Glutamatergic neuron (in vitro differentiated cells): ENCODE measurements around the gene UQCRC1. TPM values are rescaled to one million over a fixed set of nuclear protein-coding genes. Genes with fewer than 3 reads are reported as not detected.

Experiments used
- DNase-seq: peaks from one replicate; pipeline ENCODE4 v3.0.0; 2022
- H3K27ac Mint-ChIP-seq: one replicate; pipeline ENCODE4 v1.8.0; 2020; ENCODE audit warnings: mild to moderate bottlenecking, mixed read lengths, inconsistent platforms; ENCODE audit not compliant: unreplicated experiment
- H3K27me3 Mint-ChIP-seq: one replicate; pipeline ENCODE4 v1.8.0; 2020; ENCODE audit warnings: mild to moderate bottlenecking, moderate library complexity, mixed read lengths, inconsistent platforms; ENCODE audit not compliant: unreplicated experiment
- H3K36me3 Mint-ChIP-seq: one replicate; pipeline ENCODE4 v1.8.0; 2020; ENCODE audit warnings: mild to moderate bottlenecking, mixed read lengths, inconsistent platforms; ENCODE audit not compliant: unreplicated experiment
- H3K4me1 Mint-ChIP-seq: one replicate; pipeline ENCODE4 v1.8.0; 2020; ENCODE audit warnings: mild to moderate bottlenecking, low read depth, mixed read lengths, inconsistent platforms; ENCODE audit not compliant: unreplicated experiment
- H3K4me3 Mint-ChIP-seq: one replicate; pipeline ENCODE4 v1.8.0; 2020; ENCODE audit warnings: mild to moderate bottlenecking, mixed read lengths, inconsistent platforms; ENCODE audit not compliant: unreplicated experiment
- H3K9me3 Mint-ChIP-seq: one replicate; pipeline ENCODE4 v1.8.0; 2020; ENCODE audit warnings: mild to moderate bottlenecking, moderate library complexity, mixed read lengths, inconsistent platforms; ENCODE audit not compliant: unreplicated experiment
- total RNA-seq: library from RNA; stranded (reverse); fragmentation: NEBNext Ultra II Directional; extraction: Animal tissue kit (Norgen Biotek cat#: 25700); gene quantifications from one replicate; pipeline ENCODE4 v1.2.1, GENCODE V29; 2021; ENCODE audit not compliant: unreplicated experiment
- TF ChIP-seq, protein P1 (sequence below): fragments of 200-600 bp; sonication (generic); IDR thresholded peaks from one replicate; pipeline ENCODE4 v1.5.0; 2021; ENCODE audit not compliant: partially characterized antibody, unreplicated experiment

UQCRC1 gene
- total RNA-seq, 1 donor from 2014 or later = 242 TPM

DNA sequence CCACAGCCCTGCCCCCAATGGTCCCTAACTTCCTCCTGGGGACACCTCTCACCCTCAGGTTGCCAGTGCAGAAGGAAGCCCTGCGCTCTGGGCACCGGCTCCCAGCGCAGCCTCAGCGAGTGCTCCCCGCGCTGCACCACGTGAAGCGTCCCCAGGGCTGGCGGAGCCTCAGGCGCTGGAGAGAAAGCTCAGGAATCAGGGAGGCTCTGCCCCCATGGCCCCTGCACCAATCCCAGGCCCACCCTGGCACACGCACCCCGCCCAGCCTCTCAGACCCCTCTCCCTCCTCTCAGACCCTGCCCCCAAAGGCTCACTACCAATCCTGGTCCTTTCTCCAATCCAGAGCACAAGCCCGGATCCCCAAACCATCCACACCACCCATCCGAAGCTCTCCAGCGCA is 21.2 kb downstream of the UQCRC1 start:
- H3K27ac Mint-ChIP-seq = no peak overlapping the region
- no peaks in the 10 kb centered on the region for H3K4me1 Mint-ChIP-seq
- H3K9me3 Mint-ChIP-seq = peaks cover 7% of the 10 kb centered on the region
- H3K4me3 Mint-ChIP-seq = no peak overlapping the region
- no peak for DNase-seq
- H3K36me3 Mint-ChIP-seq = no peaks in the 10 kb centered on the region
- peaks cover 13% of the 10 kb centered on the region for H3K27me3 Mint-ChIP-seq
- TF ChIP-seq, protein P1, sequence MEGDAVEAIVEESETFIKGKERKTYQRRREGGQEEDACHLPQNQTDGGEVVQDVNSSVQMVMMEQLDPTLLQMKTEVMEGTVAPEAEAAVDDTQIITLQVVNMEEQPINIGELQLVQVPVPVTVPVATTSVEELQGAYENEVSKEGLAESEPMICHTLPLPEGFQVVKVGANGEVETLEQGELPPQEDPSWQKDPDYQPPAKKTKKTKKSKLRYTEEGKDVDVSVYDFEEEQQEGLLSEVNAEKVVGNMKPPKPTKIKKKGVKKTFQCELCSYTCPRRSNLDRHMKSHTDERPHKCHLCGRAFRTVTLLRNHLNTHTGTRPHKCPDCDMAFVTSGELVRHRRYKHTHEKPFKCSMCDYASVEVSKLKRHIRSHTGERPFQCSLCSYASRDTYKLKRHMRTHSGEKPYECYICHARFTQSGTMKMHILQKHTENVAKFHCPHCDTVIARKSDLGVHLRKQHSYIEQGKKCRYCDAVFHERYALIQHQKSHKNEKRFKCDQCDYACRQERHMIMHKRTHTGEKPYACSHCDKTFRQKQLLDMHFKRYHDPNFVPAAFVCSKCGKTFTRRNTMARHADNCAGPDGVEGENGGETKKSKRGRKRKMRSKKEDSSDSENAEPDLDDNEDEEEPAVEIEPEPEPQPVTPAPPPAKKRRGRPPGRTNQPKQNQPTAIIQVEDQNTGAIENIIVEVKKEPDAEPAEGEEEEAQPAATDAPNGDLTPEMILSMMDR = no peak

DNA sequence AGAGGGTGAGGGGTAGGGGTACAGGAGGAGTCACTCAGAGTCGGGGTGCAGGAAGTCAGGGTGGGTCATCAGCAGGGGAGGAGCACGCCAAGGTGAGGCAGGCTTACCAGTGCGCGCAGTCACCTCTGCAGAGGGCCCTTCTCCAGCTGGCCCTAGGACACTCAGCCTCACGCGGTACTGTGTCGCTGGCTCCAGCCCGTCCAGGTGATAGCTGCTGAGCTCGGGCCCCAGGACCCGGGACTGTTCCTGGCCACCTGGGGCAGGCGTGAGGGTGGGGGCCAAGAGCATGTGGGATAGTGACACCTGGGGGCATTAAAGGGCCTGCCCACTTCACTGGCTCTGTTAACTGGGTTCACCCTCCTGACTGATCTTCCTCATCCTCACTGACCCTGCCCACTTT is 21.8 kb downstream of the UQCRC1 start:
- peaks cover 7% of the 10 kb centered on the region for H3K9me3 Mint-ChIP-seq
- H3K36me3 Mint-ChIP-seq = no peaks in the 10 kb centered on the region
- H3K4me1 Mint-ChIP-seq = no peaks in the 10 kb centered on the region
- no peak overlapping the region for H3K27ac Mint-ChIP-seq
- DNase-seq = no peak
- H3K27me3 Mint-ChIP-seq = peaks cover 13% of the 10 kb centered on the region
- no peak overlapping the region for H3K4me3 Mint-ChIP-seq
- TF ChIP-seq, protein P1 = no peak

DNA sequence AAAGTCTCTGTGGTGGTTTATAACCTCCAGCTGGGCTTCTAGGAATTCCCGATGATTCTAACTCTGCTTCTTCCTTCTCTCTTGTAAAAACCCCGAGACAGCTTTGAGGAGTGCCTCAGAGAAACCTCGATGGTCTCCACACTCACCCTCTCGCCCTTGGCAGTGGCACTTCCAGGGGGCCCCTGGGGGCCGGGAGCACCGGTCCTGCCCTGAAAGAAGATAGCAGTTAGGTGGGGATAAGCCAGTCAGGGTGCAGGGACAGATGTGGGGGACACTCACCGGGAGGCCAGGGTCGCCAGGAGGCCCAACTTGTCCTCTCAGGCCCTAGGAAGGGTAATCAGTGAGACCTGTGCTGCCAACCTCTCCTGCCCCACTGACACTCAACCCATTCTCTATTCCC is 24.0 kb downstream of the UQCRC1 start:
- no peak overlapping the region for H3K27ac Mint-ChIP-seq
- no peak for DNase-seq
- H3K4me3 Mint-ChIP-seq = no peak overlapping the region
- H3K9me3 Mint-ChIP-seq = peaks cover 5% of the 10 kb centered on the region
- H3K27me3 Mint-ChIP-seq = peaks cover 9% of the 10 kb centered on the region
- no peaks in the 10 kb centered on the region for H3K4me1 Mint-ChIP-seq
- H3K36me3 Mint-ChIP-seq = peaks cover 8% of the 10 kb centered on the region
- TF ChIP-seq, protein P1 = no peak

DNA sequence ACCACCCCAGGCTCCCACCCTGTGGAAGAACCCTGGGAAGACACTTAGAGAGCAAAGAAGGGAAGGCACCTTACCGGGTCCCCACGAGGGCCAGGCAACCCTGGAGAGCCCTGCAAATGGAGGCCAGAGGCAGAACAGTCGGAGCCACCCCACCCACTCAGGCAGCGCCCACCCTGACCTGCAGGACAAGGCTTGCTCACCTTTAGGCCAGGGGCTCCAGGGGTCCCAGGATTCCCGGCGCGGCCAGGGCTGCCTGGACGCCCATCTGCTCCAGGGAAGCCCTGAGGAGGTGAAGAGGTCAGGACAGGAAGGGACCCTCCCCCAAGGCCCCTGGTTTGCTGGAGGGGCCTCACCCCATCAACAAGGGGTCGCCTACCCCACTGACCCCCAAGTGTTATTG is 24.6 kb downstream of the UQCRC1 start:
- no peaks in the 10 kb centered on the region for H3K4me1 Mint-ChIP-seq
- H3K27ac Mint-ChIP-seq = no peak overlapping the region
- TF ChIP-seq, protein P1 = no peak
- H3K27me3 Mint-ChIP-seq = peaks cover 9% of the 10 kb centered on the region
- no peak for DNase-seq
- no peak overlapping the region for H3K4me3 Mint-ChIP-seq
- H3K9me3 Mint-ChIP-seq = peaks cover 5% of the 10 kb centered on the region
- H3K36me3 Mint-ChIP-seq = peaks cover 8% of the 10 kb centered on the region

DNA sequence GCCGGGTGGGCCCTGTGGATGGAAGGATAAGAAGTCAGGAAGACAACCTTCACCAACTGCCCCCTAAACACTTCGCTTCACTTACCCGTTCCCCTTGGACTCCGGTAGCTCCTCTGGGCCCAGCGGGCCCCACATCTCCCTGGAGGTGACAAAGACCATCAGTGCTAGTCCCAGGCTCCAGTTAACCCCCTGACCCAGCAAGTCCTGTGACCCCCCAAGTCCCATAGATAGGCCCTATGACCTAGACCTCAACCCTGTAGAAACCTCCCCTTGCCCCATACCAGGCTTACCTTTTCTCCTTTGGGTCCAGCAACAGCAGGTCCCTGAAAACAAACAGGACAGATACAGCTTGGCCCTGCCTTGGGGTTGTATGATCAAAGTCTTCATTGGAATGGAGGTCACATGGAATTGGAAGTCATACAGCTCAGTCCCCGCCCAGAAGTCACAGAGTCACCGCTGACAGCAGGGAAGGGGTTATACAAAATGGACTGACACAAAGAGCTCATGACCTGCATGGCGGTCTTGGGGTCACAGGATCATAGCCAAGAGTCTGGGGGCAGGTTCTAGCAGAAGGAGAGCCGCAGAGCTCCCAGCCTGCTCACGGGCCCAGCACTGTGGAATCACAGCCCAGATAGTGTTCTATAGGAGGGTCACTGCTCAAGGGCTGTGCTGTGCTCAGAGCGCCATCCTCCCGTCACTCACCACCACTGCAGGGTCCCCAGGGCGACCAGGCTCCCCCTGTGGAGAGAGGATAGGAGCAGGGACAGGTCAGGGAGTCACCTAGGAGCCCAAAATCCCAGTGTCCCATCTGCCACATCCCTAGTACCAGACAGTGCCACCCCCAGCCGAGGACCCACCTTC is 27.6 kb downstream of the UQCRC1 start:
- Mint-ChIP-seq H3K36me3 (peaks cover 8% of the 10 kb centered on the region), H3K9me3 (no peaks in the 10 kb centered on the region), H3K27me3 (peaks cover 3% of the 10 kb centered on the region), H3K27ac (no peak overlapping the region), H3K4me1 (no peaks in the 10 kb centered on the region), H3K4me3 (no peak overlapping the region)
- no peak for DNase-seq
- TF ChIP-seq, protein P1 = no peak
